Measurements from ENCODE around the gene LAMA2.

LAMA2 gene

Small RNA genes within 50 kb of the gene (small RNA-seq; reads per million reads assigned to genes)
- 0 reads per million in 2 experiments for gene RNU6-861P

Measured in SK-N-DZ (cell line).